Transverse colon (tissue), 4 donors: ENCODE measurements around the gene DTX1. TPM values are rescaled to one million over a fixed set of nuclear protein-coding genes. Genes with fewer than 3 reads are reported as not detected.
A peak's percentile ranks its signal among the peaks of the same experiment; 100 is the strongest.

Experiments
- DNase-seq: peaks from one replicate; pipeline ENCODE4 v3.0.0-alpha.2; 2019
- H3K27ac ChIP-seq, 4 donors: fragments of 200-600 bp; sonication (generic); 2 replicates each; pipeline ENCODE4 v1.5.1; 2016 to 2018; ENCODE audit warnings: inconsistent platforms in 4 of 4
- H3K27me3 ChIP-seq: fragments of 200-600 bp; sonication (generic); 2 replicates; pipeline ENCODE4 v1.5.1; 2017; ENCODE audit warnings: inconsistent platforms
- H3K36me3 ChIP-seq, 4 donors: fragments of 200-600 bp; sonication (generic); 2 replicates each; pipeline ENCODE4 v1.5.1; 2017 to 2019; ENCODE audit warnings: inconsistent platforms in 4 of 4
- H3K4me1 ChIP-seq, 4 donors: fragments of 200-600 bp; sonication (generic); 2 replicates each; pipeline ENCODE4 v1.5.1; 2017 to 2020; ENCODE audit warnings: inconsistent platforms in 4 of 4
- H3K4me3 ChIP-seq, 4 donors: fragments of 200-600 bp; sonication (generic); 1 replicate in 1 of 4; 2 replicates in 3 of 4; pipeline versions ENCODE4 v1.5.1 to v1.6.1; 2017 to 2019; ENCODE audit warnings: inconsistent platforms in 4 of 4
- H3K9me3 ChIP-seq, 2 donors: fragments of 200-600 bp; sonication (generic); 2 replicates each; pipeline ENCODE4 v1.5.1; 2017 to 2019; ENCODE audit warnings: inconsistent platforms in 2 of 2
- CTCF ChIP-seq, 5 experiments: fragments of 200-600 bp in 3 of 5; fragments of 450-650 bp in 2 of 5; sonication (generic) in 3 of 5; IDR thresholded peaks; 1 replicate in 2 of 5; 2 replicates in 3 of 5; pipeline ENCODE4 v1.5.1; 2016 to 2017; ENCODE audit warnings: antibody characterized with exemption in 5 of 5, inconsistent platforms in 3 of 5, mild to moderate bottlenecking in 2 of 5, moderate library complexity in 1 of 5
- EP300 ChIP-seq: sonication (generic); formaldehyde crosslinking; IDR thresholded peaks from one replicate; pipeline ENCODE4 v1.6.1; 2017; ENCODE audit warnings: antibody characterized with exemption, low read depth
- POLR2A ChIP-seq: fragments of 450-650 bp; IDR thresholded peaks from one replicate; pipeline ENCODE4 v1.6.1; 2016; ENCODE audit warnings: antibody characterized with exemption, mild to moderate bottlenecking, moderate library complexity
- POLR2AphosphoS5 ChIP-seq, 3 donors: sonication (generic); formaldehyde crosslinking; IDR thresholded peaks; one replicate each; pipeline ENCODE4 v1.6.1; 2016; ENCODE audit warnings: antibody characterized with exemption in 3 of 3
- WGBS, 2 donors: methylation state at CpG; one replicate each; pipeline ENCODE4 v1.1.5; 2018; ENCODE audit warnings: low coverage in 1 of 2; 5-methylcytosine and 5-hydroxymethylcytosine counted together
- in situ Hi-C, 4 donors: fragments of 200-750 bp; cut with MboI; loops; one replicate each; pipeline versions ENCODE4 v1.15.0 to v1.15.1; 2017; ENCODE audit warnings: low sequenced_read_pairs in 3 of 4, low pct_ligation_motif_present in 1 of 4, low pct_unique_long_range_greater_than_20kb in 1 of 4
- intact Hi-C: fragments of 100-400 bp; cut with DNase I; formaldehyde crosslinking; loops from one replicate; pipeline ENCODE4 v1.15.1; 2023; ENCODE audit warnings: low total_unique reads
- total RNA-seq, 4 donors: library from RNA; depleted of rRNA; stranded (reverse); fragments of >200 nt; gene quantifications; one replicate each; pipeline ENCODE4 v1.1.0, GENCODE V29; 2016

DTX1 gene
- total RNA-seq, 4 donors from 2014 or later: 1.00 to 4.3 (median 3.0) TPM

GRCh38 chr12:113027726-113028125, 28.8 kb upstream of the DTX1 start:
- Histone ChIP-seq H3K27ac (no peak overlapping the region), H3K9me3 (no peaks in the 10 kb centered on the region), H3K4me3 (no peak overlapping the region), H3K27me3 (peaks cover 9% of the 10 kb centered on the region), H3K36me3 (no peaks in the 10 kb centered on the region), H3K4me1 (no peaks in the 10 kb centered on the region)
- 60 to 64% methylated on average over 4 of the region's 4 CpGs for WGBS, 2 donors
- DNase-seq: no peak
- intact Hi-C loops: no loop called here
- no peak for TF ChIP-seq CTCF (IDR thresholded peaks at IDR 0.05)
- no peak for TF ChIP-seq POLR2AphosphoS5 (IDR thresholded peaks at IDR 0.05)
- TF ChIP-seq EP300: no peak
- no peak for TF ChIP-seq POLR2A
- in situ Hi-C loops: no loop called here

GRCh38 chr12:113030875-113031525, 25.5 kb upstream of the DTX1 start:
- H3K27ac ChIP-seq: no peak overlapping the region
- no peaks in the 10 kb centered on the region for H3K9me3 ChIP-seq
- 0 to 16% methylated on average over 1 to 9 of the region's 9 CpGs for WGBS, 2 donors
- no peaks in the 10 kb centered on the region for H3K36me3 ChIP-seq
- H3K4me3 ChIP-seq: no peak overlapping the region
- in situ Hi-C loops: no loop called here
- DNase-seq: no peak
- no peaks in the 10 kb centered on the region for H3K4me1 ChIP-seq
- TF ChIP-seq POLR2A (no peak), POLR2AphosphoS5 (IDR thresholded peaks at IDR 0.05) (no peak), CTCF (IDR thresholded peaks at IDR 0.05) (peak; percentile 51 to 62 (median 61)), EP300 (no peak)
- H3K27me3 ChIP-seq: peaks cover 9% of the 10 kb centered on the region
- intact Hi-C loops: no loop called here

GRCh38 chr12:113039911-113040445, 16.6 kb upstream of the DTX1 start:
- peak overlapping the region in 1 of 4 donors; percentile 12 for H3K27ac ChIP-seq
- WGBS, 2 donors: 76 to 81% methylated on average over 2 to 4 of the region's 4 CpGs

More at GRCh38 chr12:113039911-113040445, 16.6 kb upstream of the DTX1 start:
- Histone ChIP-seq H3K36me3 (no peaks in the 10 kb centered on the region), H3K9me3 (no peaks in the 10 kb centered on the region), H3K4me1 (no peaks in the 10 kb centered on the region), H3K4me3 (no peak overlapping the region), H3K27me3 (peaks cover 5% of the 10 kb centered on the region)
- TF ChIP-seq POLR2A: no peak
- no peak for TF ChIP-seq EP300
- no peak for TF ChIP-seq POLR2AphosphoS5 (IDR thresholded peaks at IDR 0.05)
- TF ChIP-seq CTCF (IDR thresholded peaks at IDR 0.05): no peak
- intact Hi-C loops (no loop called here), in situ Hi-C loops (loop anchor here in 2 of 4 donors (10.0 kb wide), 2 partner anchors 55 to 115 kb away; no protein-coding TSS in a partner anchor)
- DNase-seq: no peak
